IMR-90 (cell line): ENCODE measurements around the gene CCDC77. TPM values are rescaled to one million over a fixed set of nuclear protein-coding genes. Genes with fewer than 3 reads are reported as not detected.

Experiments
- ATAC-seq: fragments of 200-7000 bp; cut with Tn5 transposase; 2 replicates; pipeline ENCODE4 v1.9.1; 2020; ENCODE audit warnings: low read depth, mild to moderate bottlenecking, moderate library complexity
- BruUV-seq: library from RNA; stranded (reverse); fragments of 400-500 nt; replicated peaks from 2 replicates; lab custom pipeline; 2021; lab: Mats Ljungman, UMichigan
- CTCF ChIA-PET: fragments of 300-600 bp; formaldehyde crosslinking; extraction: SDS; loops from one replicate; lab custom pipeline; 2021; ENCODE audit warnings: antibody characterized with exemption; lab: Yijun Ruan, JAX
- POLR2A ChIA-PET: fragments of 300-600 bp; sonication (Branson Sonifier 250); formaldehyde crosslinking; loops from one replicate; lab custom pipeline; 2022; ENCODE audit warnings: antibody characterized with exemption; ENCODE audit not compliant: unreplicated experiment; lab: Charles Lee
- DNase-seq: peaks from one replicate; pipeline ENCODE4 v3.0.0; 2013
- H2AFZ ChIP-seq: replicated peaks from 2 replicates; pipeline ENCODE3; 2013; ENCODE audit warnings: low read length, mild to moderate bottlenecking; ENCODE audit not compliant: poor library complexity
- H2AK5ac ChIP-seq: 2 replicates; pipeline ENCODE4 v1.6.1; 2013; ENCODE audit warnings: low read depth, low read length, inconsistent platforms
- H2AK9ac ChIP-seq: replicated peaks from 2 replicates; pipeline ENCODE3; 2013; ENCODE audit warnings: mild to moderate bottlenecking, low read depth, low read length, moderate library complexity; ENCODE audit not compliant: poor library complexity
- H2BK120ac ChIP-seq: 2 replicates; pipeline ENCODE4 v1.6.1; 2013; ENCODE audit warnings: low read depth, low read length, inconsistent platforms
- H2BK15ac ChIP-seq: 3 replicates; pipeline ENCODE4 v1.6.1; 2013; ENCODE audit warnings: low read depth, low read length, inconsistent platforms
- H2BK20ac ChIP-seq: 2 replicates; pipeline ENCODE4 v1.6.1; 2013; ENCODE audit warnings: low read depth, mild to moderate bottlenecking, inconsistent platforms, low read length, moderate library complexity
- H2BK5ac ChIP-seq: 2 replicates; pipeline ENCODE4 v1.6.1; 2013; ENCODE audit warnings: mild to moderate bottlenecking, low read depth, low read length, inconsistent platforms; ENCODE audit not compliant: poor library complexity, severe bottlenecking
- H3K14ac ChIP-seq: replicated peaks from 2 replicates; pipeline ENCODE4 v1.6.1; 2013; ENCODE audit warnings: low read depth, low read length, inconsistent platforms
- H3K18ac ChIP-seq: 2 replicates; pipeline ENCODE4 v1.6.1; 2013; ENCODE audit warnings: low read depth, low read length, control low read depth
- H3K23ac ChIP-seq: 2 replicates; pipeline ENCODE4 v1.6.1; 2013; ENCODE audit warnings: low read depth, low read length, inconsistent platforms
- H3K27ac ChIP-seq: 2 replicates; pipeline ENCODE4 v1.5.1; 2013; ENCODE audit warnings: mild to moderate bottlenecking, control low read depth, low read length; ENCODE audit not compliant: insufficient read depth
- H3K27me3 ChIP-seq: 2 replicates; pipeline ENCODE4 v1.6.1; 2013; ENCODE audit warnings: low read length; ENCODE audit not compliant: control insufficient read depth, insufficient read depth
- H3K36me3 ChIP-seq: 2 replicates; pipeline ENCODE4 v1.6.1; 2013; ENCODE audit warnings: low read length, mixed read lengths; ENCODE audit not compliant: control insufficient read depth, insufficient read depth
- H3K4ac ChIP-seq: 2 replicates; pipeline ENCODE4 v1.6.1; 2013; ENCODE audit warnings: low read depth, low read length, inconsistent platforms
- H3K4me1 ChIP-seq: 2 replicates; pipeline ENCODE4 v1.6.1; 2013; ENCODE audit warnings: low read length, mixed read lengths; ENCODE audit not compliant: control insufficient read depth, insufficient read depth
- H3K4me2 ChIP-seq: 2 replicates; pipeline ENCODE4 v1.6.1; 2013; ENCODE audit warnings: low read depth, mild to moderate bottlenecking, control low read depth, low read length, moderate library complexity
- H3K4me3 ChIP-seq: 2 replicates; pipeline ENCODE4 v1.5.1; 2013; ENCODE audit warnings: low read depth, mild to moderate bottlenecking, control low read depth, low read length, moderate library complexity; ENCODE audit not compliant: insufficient read depth
- H3K56ac ChIP-seq: 2 replicates; pipeline ENCODE4 v1.6.1; 2013; ENCODE audit warnings: low read length, inconsistent platforms; ENCODE audit not compliant: insufficient read depth; ENCODE audit errors: extremely low read depth
- H3K79me1 ChIP-seq, 2 experiments: 2 replicates each; pipeline ENCODE4 v1.6.1; 2013; ENCODE audit warnings: low read length in 2 of 2, inconsistent platforms in 1 of 2, low read depth in 1 of 2
- H3K9ac ChIP-seq: 2 replicates; pipeline ENCODE4 v1.6.1; 2013; ENCODE audit warnings: low read depth, low read length, control low read depth
- H3K9me1 ChIP-seq: 2 replicates; pipeline ENCODE4 v1.6.1; 2013; ENCODE audit warnings: low read length, inconsistent platforms; ENCODE audit not compliant: insufficient read depth
- H3K9me3 ChIP-seq: 2 replicates; pipeline ENCODE4 v1.6.1; 2013; ENCODE audit warnings: low read length; ENCODE audit not compliant: control insufficient read depth, insufficient read depth
- H4K20me1 ChIP-seq: 2 replicates; pipeline ENCODE4 v1.6.1; 2013; ENCODE audit warnings: low read length, inconsistent platforms; ENCODE audit not compliant: insufficient read depth
- H4K5ac ChIP-seq: 2 replicates; pipeline ENCODE4 v1.6.1; 2013; ENCODE audit warnings: mild to moderate bottlenecking, low read depth, low read length, control low read depth
- H4K8ac ChIP-seq, 2 experiments: 2 replicates each; pipeline ENCODE4 v1.6.1; 2013; ENCODE audit warnings: low read depth in 2 of 2, low read length in 2 of 2, control low read depth in 1 of 2, inconsistent platforms in 1 of 2
- H4K91ac ChIP-seq: 2 replicates; pipeline ENCODE4 v1.6.1; 2013; ENCODE audit warnings: low read depth, low read length, inconsistent platforms; ENCODE audit not compliant: insufficient read depth
- BHLHE40 ChIP-seq: fragments of 150-350 bp; IDR thresholded peaks from 2 replicates; pipeline ENCODE4 v1.6.1; 2016; ENCODE audit warnings: mild to moderate bottlenecking, low read depth, low read length
- CEBPB ChIP-seq: IDR thresholded peaks from 2 replicates; pipeline ENCODE4 v1.6.1; 2012; ENCODE audit warnings: low read depth, low read length, improper control_type of control experiment
- FOS ChIP-seq: fragments of 150-350 bp; IDR thresholded peaks from 2 replicates; pipeline ENCODE4 v1.6.1; 2016; ENCODE audit warnings: low read depth, low read length
- NFE2L2 ChIP-seq: fragments of 150-350 bp; IDR thresholded peaks from 2 replicates; pipeline ENCODE4 v1.6.1; 2016; ENCODE audit warnings: low read depth, mild to moderate bottlenecking, low read length
- POLR2A ChIP-seq: IDR thresholded peaks from 2 replicates; pipeline ENCODE4 v1.6.1; 2012; ENCODE audit warnings: mild to moderate bottlenecking, low read depth, low read length
- RAD21 ChIP-seq: IDR thresholded peaks from 2 replicates; pipeline ENCODE4 v1.6.1; 2012; ENCODE audit warnings: low read length, improper control_type of control experiment
- RCOR1 ChIP-seq: IDR thresholded peaks from 2 replicates; pipeline ENCODE4 v1.6.1; 2012; ENCODE audit warnings: mild to moderate bottlenecking, low read length, improper control_type of control experiment; ENCODE audit not compliant: insufficient replicate concordance
- RFX5 ChIP-seq: IDR thresholded peaks from 2 replicates; pipeline ENCODE4 v1.8.0; 2012; ENCODE audit warnings: low read depth, mild to moderate bottlenecking, low read length, moderate library complexity
- WGBS, 2 experiments: methylation state at CpG; one replicate each; pipeline versions ENCODE4 v1.1.5 to v1.1.7; 2013; ENCODE audit warnings: missing lambda C conversion rate in 2 of 2; ENCODE audit not compliant: insufficient read length in 1 of 2; ENCODE audit errors: extremely low coverage in 2 of 2; 5-methylcytosine and 5-hydroxymethylcytosine counted together
- dilution Hi-C: fragments of 300-500 bp; cut with HindIII; formaldehyde crosslinking; loops from one replicate; pipeline ENCODE4 v1.14.3; 2018; ENCODE audit warnings: low sequenced_read_pairs; ENCODE audit not compliant: unreplicated experiment
- in situ Hi-C: fragments of 300-500 bp; cut with MboI; formaldehyde crosslinking; loops from 3 replicates; pipeline ENCODE4 v1.14.3; 2019; ENCODE audit warnings: low sequenced_read_pairs, inconsistent platforms, mixed read lengths
- intact Hi-C: fragments of 100-400 bp; cut with micrococcal nuclease; formaldehyde crosslinking; loops from 2 replicates; pipeline ENCODE4 v1.10.0; 2022
- polyA plus RNA-seq, 3 experiments: library from polyadenylated mRNA; depleted of rRNA; stranded (reverse); fragments of >200 nt; gene quantifications; 2 replicates each; pipeline ENCODE4 v1.2.3, GENCODE V29; 2012; ENCODE audit warnings: low replicate concordance in 1 of 3
- total RNA-seq: library from RNA; depleted of rRNA; stranded (reverse); fragments of >200 nt; gene quantifications from 2 replicates; pipeline ENCODE4 v1.2.3, GENCODE V29; 2012
- TF ChIP-seq, protein P1 (sequence below): conservative IDR thresholded peaks from 2 replicates; pipeline ENCODE4 v1.5.1; 2012; ENCODE audit warnings: mild to moderate bottlenecking, low read depth, low read length, improper control_type of control experiment
- TF ChIP-seq, protein P2 (sequence below): fragments of 150-350 bp; IDR thresholded peaks from 2 replicates; pipeline ENCODE4 v1.6.1; 2016; ENCODE audit warnings: low read depth, mild to moderate bottlenecking, low read length, moderate library complexity, borderline replicate concordance

The CCDC77 gene
- total and polyA plus RNA-seq, 2 of the 4 experiments (the other 2 are of a cell fraction), result 6.6 to 7.2 TPM

DNA sequence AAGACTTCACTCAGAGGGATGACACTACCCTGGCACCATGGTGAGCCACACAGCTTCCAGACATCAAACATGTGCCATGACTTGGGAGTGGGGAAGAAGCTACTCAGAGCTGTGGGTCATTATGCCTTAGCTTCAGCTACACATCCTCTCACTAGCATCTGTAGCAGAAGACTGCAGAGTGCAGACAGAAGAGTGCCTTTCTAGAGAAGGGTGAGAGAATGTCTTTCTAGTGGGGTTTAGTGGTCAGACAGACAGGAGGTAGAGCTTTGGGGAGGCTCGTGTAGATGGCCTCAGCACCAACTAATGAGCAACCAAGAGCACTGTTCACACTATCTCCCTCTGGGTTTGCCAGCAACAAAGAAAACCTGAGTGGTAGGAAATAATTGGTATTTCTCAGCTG, 53.4 kb downstream of the CCDC77 start:
- H3K4me2 ChIP-seq, result no peak overlapping the region
- H3K27ac ChIP-seq, result no peak overlapping the region
- no TSS peak for BruUV-seq
- H3K56ac ChIP-seq, result no peak overlapping the region
- H2AFZ ChIP-seq, result no peak overlapping the region
- dilution Hi-C loops (no loop called here), in situ Hi-C loops (no loop called here), intact Hi-C loops (no loop called here)
- TF ChIP-seq, protein P1, sequence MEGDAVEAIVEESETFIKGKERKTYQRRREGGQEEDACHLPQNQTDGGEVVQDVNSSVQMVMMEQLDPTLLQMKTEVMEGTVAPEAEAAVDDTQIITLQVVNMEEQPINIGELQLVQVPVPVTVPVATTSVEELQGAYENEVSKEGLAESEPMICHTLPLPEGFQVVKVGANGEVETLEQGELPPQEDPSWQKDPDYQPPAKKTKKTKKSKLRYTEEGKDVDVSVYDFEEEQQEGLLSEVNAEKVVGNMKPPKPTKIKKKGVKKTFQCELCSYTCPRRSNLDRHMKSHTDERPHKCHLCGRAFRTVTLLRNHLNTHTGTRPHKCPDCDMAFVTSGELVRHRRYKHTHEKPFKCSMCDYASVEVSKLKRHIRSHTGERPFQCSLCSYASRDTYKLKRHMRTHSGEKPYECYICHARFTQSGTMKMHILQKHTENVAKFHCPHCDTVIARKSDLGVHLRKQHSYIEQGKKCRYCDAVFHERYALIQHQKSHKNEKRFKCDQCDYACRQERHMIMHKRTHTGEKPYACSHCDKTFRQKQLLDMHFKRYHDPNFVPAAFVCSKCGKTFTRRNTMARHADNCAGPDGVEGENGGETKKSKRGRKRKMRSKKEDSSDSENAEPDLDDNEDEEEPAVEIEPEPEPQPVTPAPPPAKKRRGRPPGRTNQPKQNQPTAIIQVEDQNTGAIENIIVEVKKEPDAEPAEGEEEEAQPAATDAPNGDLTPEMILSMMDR, result no peak
- TF ChIP-seq RFX5 (no peak), NFE2L2 (no peak), POLR2A (no peak), BHLHE40 (no peak), FOS (no peak), CEBPB (no peak), RAD21 (no peak), RCOR1 (no peak)
- TF ChIP-seq, protein P2, sequence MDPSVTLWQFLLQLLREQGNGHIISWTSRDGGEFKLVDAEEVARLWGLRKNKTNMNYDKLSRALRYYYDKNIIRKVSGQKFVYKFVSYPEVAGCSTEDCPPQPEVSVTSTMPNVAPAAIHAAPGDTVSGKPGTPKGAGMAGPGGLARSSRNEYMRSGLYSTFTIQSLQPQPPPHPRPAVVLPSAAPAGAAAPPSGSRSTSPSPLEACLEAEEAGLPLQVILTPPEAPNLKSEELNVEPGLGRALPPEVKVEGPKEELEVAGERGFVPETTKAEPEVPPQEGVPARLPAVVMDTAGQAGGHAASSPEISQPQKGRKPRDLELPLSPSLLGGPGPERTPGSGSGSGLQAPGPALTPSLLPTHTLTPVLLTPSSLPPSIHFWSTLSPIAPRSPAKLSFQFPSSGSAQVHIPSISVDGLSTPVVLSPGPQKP, result no peak
- no peak overlapping the region for H3K23ac ChIP-seq
- H4K20me1 ChIP-seq, result no peaks in the 10 kb centered on the region
- DNase-seq, result no peak
- H3K36me3 ChIP-seq, result no peaks in the 10 kb centered on the region
- H3K4me1 ChIP-seq, result peaks cover 2% of the 10 kb centered on the region; the same call in 1 of the 2 replicates
- H3K4me3 ChIP-seq, result no peak overlapping the region
- no peak overlapping the region for H3K18ac ChIP-seq
- no peak overlapping the region for H3K9ac ChIP-seq
- H2AK5ac ChIP-seq, result no peak overlapping the region
- no peak overlapping the region for H2AK9ac ChIP-seq
- peaks cover 59% of the 10 kb centered on the region for H3K27me3 ChIP-seq
- H4K91ac ChIP-seq, result no peak overlapping the region
- CTCF ChIA-PET, result interaction anchor here (0.7 to 0.8 kb wide), 2 partner anchors 12 to 93 kb away, joined by 3 read pairs; no protein-coding TSS in a partner anchor
- no peak overlapping the region for H3K14ac ChIP-seq
- no CpG with 5 or more reads among the region's 1 CpG for WGBS, 2 experiments
- H3K79me1 ChIP-seq, result no peaks in the 10 kb centered on the region
- H4K5ac ChIP-seq, result no peak overlapping the region
- no peak overlapping the region for H3K4ac ChIP-seq
- no peak overlapping the region for H2BK15ac ChIP-seq
- POLR2A ChIA-PET, result no interaction called here
- no peak for ATAC-seq
- H2BK20ac ChIP-seq, result no peak overlapping the region
- no peak overlapping the region for H2BK5ac ChIP-seq
- no peak overlapping the region for H2BK120ac ChIP-seq
- no peak overlapping the region for H4K8ac ChIP-seq
- H3K9me1 ChIP-seq, result no peaks in the 10 kb centered on the region
- peaks cover 2% of the 10 kb centered on the region; the same call in 1 of the 2 replicates for H3K9me3 ChIP-seq
